ENCODE data around the gene METAP1D.

GRCh38 chr2:172091000-172091641 is 91.4 kb downstream of the METAP1D start:
- TF ChIP-seq CTCF (IDR thresholded peaks at IDR 0.05) (no peak), POLR2AphosphoS5 (IDR thresholded peaks at IDR 0.05) (no peak), EP300 (IDR thresholded peaks at IDR 0.05) (no peak)
